H9 (cell line): ENCODE measurements around the gene CNGB1. TPM values are rescaled to one million over a fixed set of nuclear protein-coding genes. Genes with fewer than 3 reads are reported as not detected.
"Not testable (repeated sequence)": the region's sequence is repeated elsewhere in the genome, so short reads cannot be mapped to it uniquely, and the experiment has no call there.

Source experiments
- DNase-seq: peaks from one replicate; pipeline ENCODE4 v3.0.0-alpha.2; 2017
- H2AFZ ChIP-seq: one replicate; pipeline ENCODE4 v1.6.1; 2013; ENCODE audit warnings: mild to moderate bottlenecking, low read length, control low read depth, moderate library complexity
- H2AK5ac ChIP-seq: 2 replicates; pipeline ENCODE4 v1.6.1; 2013; ENCODE audit warnings: low read length, control low read depth, mixed read lengths; ENCODE audit not compliant: insufficient read length
- H2BK120ac ChIP-seq: one replicate; pipeline ENCODE4 v1.6.1; 2013; ENCODE audit warnings: low read depth, mild to moderate bottlenecking, low read length, control low read depth, inconsistent platforms; ENCODE audit not compliant: poor library complexity, severe bottlenecking
- H2BK12ac ChIP-seq: 2 replicates; pipeline ENCODE4 v1.6.1; 2013; ENCODE audit warnings: low read length, control low read depth, mixed read lengths, low read depth; ENCODE audit not compliant: insufficient read length
- H2BK15ac ChIP-seq: 2 replicates; pipeline ENCODE4 v1.6.1; 2013; ENCODE audit warnings: low read depth, low read length, control low read depth
- H2BK20ac ChIP-seq: one replicate; pipeline ENCODE4 v1.6.1; 2013; ENCODE audit warnings: low read depth, mild to moderate bottlenecking, low read length, control low read depth, inconsistent platforms; ENCODE audit not compliant: poor library complexity, severe bottlenecking
- H2BK5ac ChIP-seq: 2 replicates; pipeline ENCODE4 v1.6.1; 2013; ENCODE audit warnings: low read length, control low read depth, mixed read lengths; ENCODE audit not compliant: insufficient read length
- H3K14ac ChIP-seq: 2 replicates; pipeline ENCODE4 v1.6.1; 2013; ENCODE audit warnings: low read length, control low read depth; ENCODE audit not compliant: insufficient read depth
- H3K18ac ChIP-seq: 2 replicates; pipeline ENCODE4 v1.6.1; 2013; ENCODE audit warnings: low read depth, mild to moderate bottlenecking, mixed read lengths, low read length, control low read depth; ENCODE audit not compliant: insufficient read length
- H3K23ac ChIP-seq: 2 replicates; pipeline ENCODE4 v1.6.1; 2013; ENCODE audit warnings: low read length, control low read depth, mixed read lengths, low read depth; ENCODE audit not compliant: insufficient read length
- H3K23me2 ChIP-seq: 2 replicates; pipeline ENCODE4 v1.6.1; 2013; ENCODE audit warnings: low read depth, mild to moderate bottlenecking, mixed read lengths, low read length, control low read depth; ENCODE audit not compliant: insufficient read length, poor library complexity, severe bottlenecking
- H3K27ac ChIP-seq: 2 replicates; pipeline ENCODE4 v1.5.1; 2013; ENCODE audit warnings: low read length, control low read depth, mixed read lengths, low read depth; ENCODE audit not compliant: insufficient read length
- H3K27me3 ChIP-seq: 2 replicates; pipeline ENCODE4 v1.6.1; 2013; ENCODE audit warnings: low read length, control low read depth, inconsistent platforms; ENCODE audit not compliant: insufficient read depth
- H3K4ac ChIP-seq: 2 replicates; pipeline ENCODE4 v1.6.1; 2013; ENCODE audit warnings: low read depth, mild to moderate bottlenecking, control low read depth, inconsistent platforms, low read length, moderate library complexity
- H3K4me1 ChIP-seq: 2 replicates; pipeline ENCODE4 v1.6.1; 2013; ENCODE audit warnings: low read length, control low read depth, inconsistent platforms; ENCODE audit not compliant: insufficient read depth
- H3K4me2 ChIP-seq: 2 replicates; pipeline ENCODE4 v1.6.1; 2013; ENCODE audit warnings: low read length, control low read depth, mixed read lengths; ENCODE audit not compliant: insufficient read length, insufficient read depth
- H3K56ac ChIP-seq: 2 replicates; pipeline ENCODE4 v1.6.1; 2013; ENCODE audit warnings: low read depth, mild to moderate bottlenecking, mixed read lengths, low read length, control low read depth; ENCODE audit not compliant: insufficient read length
- H3K79me1 ChIP-seq: 2 replicates; pipeline ENCODE4 v1.6.1; 2013; ENCODE audit warnings: low read depth, mild to moderate bottlenecking, moderate library complexity, low read length, control low read depth, inconsistent platforms; ENCODE audit not compliant: insufficient read depth, poor library complexity, severe bottlenecking
- H3K79me2 ChIP-seq: 2 replicates; pipeline ENCODE4 v1.6.1; 2013; ENCODE audit warnings: low read length, control low read depth, inconsistent platforms; ENCODE audit not compliant: insufficient read depth
- H3K9ac ChIP-seq: 2 replicates; pipeline ENCODE4 v1.6.1; 2013; ENCODE audit warnings: low read length, control low read depth, mixed read lengths; ENCODE audit not compliant: insufficient read length; ENCODE audit errors: extremely low read depth
- H3K9me3 ChIP-seq: one replicate; pipeline ENCODE4 v1.6.1; 2013; ENCODE audit warnings: low read depth, low read length, inconsistent platforms; ENCODE audit not compliant: control insufficient read depth
- H3T11ph ChIP-seq: one replicate; pipeline ENCODE4 v1.6.1; 2013; ENCODE audit warnings: mild to moderate bottlenecking, low read length, control low read depth, inconsistent platforms
- H4K20me1 ChIP-seq: one replicate; pipeline ENCODE4 v1.6.1; 2013; ENCODE audit not compliant: control insufficient read depth, insufficient read length, insufficient read depth
- H4K5ac ChIP-seq: 2 replicates; pipeline ENCODE4 v1.6.1; 2013; ENCODE audit warnings: low read depth, mild to moderate bottlenecking, mixed read lengths, low read length, control low read depth; ENCODE audit not compliant: insufficient read length
- H4K8ac ChIP-seq: replicated peaks from 2 replicates; pipeline ENCODE4 v1.6.1; 2013; ENCODE audit warnings: low read length, control low read depth, mixed read lengths, low read depth; ENCODE audit not compliant: insufficient read length
- H4K91ac ChIP-seq: 2 replicates; pipeline ENCODE4 v1.6.1; 2013; ENCODE audit warnings: low read depth, mild to moderate bottlenecking, moderate library complexity, mixed read lengths, low read length, control low read depth; ENCODE audit not compliant: insufficient read length
- H3K27ac Mint-ChIP-seq, 3 experiments: 2 replicates in 2 of 3; 3 replicates in 1 of 3; pipeline ENCODE4 v1.8.0; 2020 to 2021; ENCODE audit warnings: mixed read lengths in 3 of 3, mild to moderate bottlenecking in 1 of 3, moderate library complexity in 1 of 3
- H3K27me3 Mint-ChIP-seq: 2 replicates; pipeline ENCODE4 v1.8.0; 2021; ENCODE audit warnings: low read depth, mild to moderate bottlenecking, moderate library complexity, mixed read lengths
- H3K36me3 Mint-ChIP-seq, 3 experiments: 2 replicates in 2 of 3; 3 replicates in 1 of 3; pipeline ENCODE4 v1.8.0; 2020 to 2021; ENCODE audit warnings: low read depth in 3 of 3, mixed read lengths in 3 of 3; ENCODE audit not compliant: insufficient read depth in 1 of 3
- H3K4me1 Mint-ChIP-seq, 2 experiments: 2 replicates each; pipeline ENCODE4 v1.8.0; 2020; ENCODE audit warnings: mixed read lengths in 2 of 2
- H3K4me3 Mint-ChIP-seq, 2 experiments: 2 replicates in 1 of 2; 3 replicates in 1 of 2; pipeline ENCODE4 v1.8.0; 2020 to 2021; ENCODE audit warnings: mild to moderate bottlenecking in 2 of 2, mixed read lengths in 2 of 2, moderate library complexity in 1 of 2
- H3K9me3 Mint-ChIP-seq, 2 experiments: 2 replicates in 1 of 2; 3 replicates in 1 of 2; pipeline ENCODE4 v1.8.0; 2020; ENCODE audit warnings: mild to moderate bottlenecking in 2 of 2, mixed read lengths in 2 of 2, moderate library complexity in 1 of 2
- CTCF ChIP-seq: fragments of 200-600 bp; sonication (generic); conservative IDR thresholded peaks from 3 replicates; pipeline ENCODE4 v1.8.0; 2021; ENCODE audit warnings: antibody characterized with exemption, mild to moderate bottlenecking
- WGBS: extraction: QIAGEN DNeasy Blood & Tissue Kit; methylation state at CpG from one replicate; pipeline ENCODE4 v1.1.7; 2013; ENCODE audit warnings: missing lambda C conversion rate, low lambda C conversion rate, mixed read lengths; ENCODE audit not compliant: insufficient read length; ENCODE audit errors: extremely low coverage; 5-methylcytosine and 5-hydroxymethylcytosine counted together
- total RNA-seq: library from RNA; stranded (reverse); gene quantifications from 2 replicates; pipeline ENCODE4 v1.2.1, GENCODE V29; 2021

Gene CNGB1
- total RNA-seq, 1 experiment from 2014 or later: not detected

DNA sequence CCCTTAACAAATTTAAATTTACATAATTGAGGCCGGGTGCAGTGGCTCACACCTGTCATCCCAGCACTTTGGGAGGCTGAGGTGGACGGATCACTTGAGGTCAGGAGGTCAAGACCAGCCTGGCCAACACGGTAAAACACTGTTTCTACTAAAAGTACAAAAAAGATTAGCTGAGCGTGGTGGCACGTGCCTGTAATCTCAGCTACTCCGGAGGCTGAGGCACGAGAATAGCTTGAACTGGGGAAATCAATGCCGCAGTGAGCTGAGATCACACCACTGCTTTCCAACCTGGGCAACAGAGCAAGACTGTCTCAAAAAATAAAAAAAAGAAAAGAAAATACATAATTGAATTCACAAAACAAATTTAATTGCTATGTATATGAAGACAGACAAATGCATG lies 112.3 kb downstream of the CNGB1 start:
- H3K4me3 Mint-ChIP-seq: no peak overlapping the region

GRCh38 chr16:57857991-57858390 lies 112.9 kb downstream of the CNGB1 start:
- H2AFZ ChIP-seq, H3K79me2 ChIP-seq, H3K9ac ChIP-seq, DNase-seq, H3K4me3 Mint-ChIP-seq, H3T11ph ChIP-seq, H3K9me3 Mint-ChIP-seq, H3K14ac ChIP-seq, H3K79me1 ChIP-seq, H4K8ac ChIP-seq, H4K20me1 ChIP-seq, H3K23ac ChIP-seq, H3K27me3 ChIP-seq, H2BK120ac ChIP-seq, H3K4me1 ChIP-seq, H3K4ac ChIP-seq, H3K56ac ChIP-seq, H2AK5ac ChIP-seq, H2BK20ac ChIP-seq, H4K91ac ChIP-seq, H4K5ac ChIP-seq, H2BK15ac ChIP-seq, H2BK12ac ChIP-seq, H3K27ac ChIP-seq, H3K4me2 ChIP-seq, H3K27me3 Mint-ChIP-seq, H3K9me3 ChIP-seq, H3K36me3 Mint-ChIP-seq, H2BK5ac ChIP-seq, H3K23me2 ChIP-seq, H3K18ac ChIP-seq: not testable (repeated sequence)
- WGBS: no CpG with 5 or more reads among the region's 10 CpGs
- peaks cover 13 to 22% of the 10 kb centered on the region in 2 experiments for H3K4me1 Mint-ChIP-seq
- peak overlapping the region in 1 of 3 experiments; percentile 61; a peak in 1 of 7 replicates for H3K27ac Mint-ChIP-seq

More for the DNA sequence above, 112.3 kb downstream of the CNGB1 start:
- Histone ChIP-seq H2BK12ac (no peak overlapping the region), H3K4me2 (no peak overlapping the region), H3K56ac (no peak overlapping the region), H3K27me3 (no peaks in the 10 kb centered on the region), H2BK5ac (no peak overlapping the region), H3K23ac (no peak overlapping the region), H4K91ac (no peak overlapping the region), H3K14ac (no peak overlapping the region), H4K5ac (no peak overlapping the region), H4K20me1 (no peaks in the 10 kb centered on the region), H3K23me2 (no peaks in the 10 kb centered on the region), H3K79me2 (no peaks in the 10 kb centered on the region), H2BK20ac (no peak overlapping the region), H2AFZ (no peak overlapping the region), H3K4ac (no peak overlapping the region), H3K9me3 (no peaks in the 10 kb centered on the region), H2BK120ac (no peak overlapping the region), H3K18ac (no peak overlapping the region), H2BK15ac (no peak overlapping the region), H2AK5ac (no peak overlapping the region), H3T11ph (no peak overlapping the region), H3K27ac (no peak overlapping the region), H3K79me1 (no peaks in the 10 kb centered on the region), H4K8ac (no peak overlapping the region), H3K9ac (no peak overlapping the region), H3K4me1 (no peaks in the 10 kb centered on the region; the same call in 1 of the 2 replicates)
- Mint-ChIP-seq H3K36me3 (no peaks in the 10 kb centered on the region), H3K27me3 (no peaks in the 10 kb centered on the region; the same call in 1 of the 2 replicates), H3K4me1 (peaks cover 19 to 29% of the 10 kb centered on the region in 2 experiments), H3K9me3 (peaks cover 0 to 3% of the 10 kb centered on the region in 2 experiments; a peak in 1 of 5 replicates), H3K27ac (no peak overlapping the region)
- DNase-seq: no peak
- WGBS: no CpG with 5 or more reads among the region's 8 CpGs
- no peak for TF ChIP-seq CTCF
